ENCODE measurements around the gene HLA-E.
"Not testable (repeated sequence)": the region's sequence is repeated elsewhere in the genome, so short reads cannot be mapped to it uniquely, and the experiment has no call there.

The HLA-E gene

DNA sequence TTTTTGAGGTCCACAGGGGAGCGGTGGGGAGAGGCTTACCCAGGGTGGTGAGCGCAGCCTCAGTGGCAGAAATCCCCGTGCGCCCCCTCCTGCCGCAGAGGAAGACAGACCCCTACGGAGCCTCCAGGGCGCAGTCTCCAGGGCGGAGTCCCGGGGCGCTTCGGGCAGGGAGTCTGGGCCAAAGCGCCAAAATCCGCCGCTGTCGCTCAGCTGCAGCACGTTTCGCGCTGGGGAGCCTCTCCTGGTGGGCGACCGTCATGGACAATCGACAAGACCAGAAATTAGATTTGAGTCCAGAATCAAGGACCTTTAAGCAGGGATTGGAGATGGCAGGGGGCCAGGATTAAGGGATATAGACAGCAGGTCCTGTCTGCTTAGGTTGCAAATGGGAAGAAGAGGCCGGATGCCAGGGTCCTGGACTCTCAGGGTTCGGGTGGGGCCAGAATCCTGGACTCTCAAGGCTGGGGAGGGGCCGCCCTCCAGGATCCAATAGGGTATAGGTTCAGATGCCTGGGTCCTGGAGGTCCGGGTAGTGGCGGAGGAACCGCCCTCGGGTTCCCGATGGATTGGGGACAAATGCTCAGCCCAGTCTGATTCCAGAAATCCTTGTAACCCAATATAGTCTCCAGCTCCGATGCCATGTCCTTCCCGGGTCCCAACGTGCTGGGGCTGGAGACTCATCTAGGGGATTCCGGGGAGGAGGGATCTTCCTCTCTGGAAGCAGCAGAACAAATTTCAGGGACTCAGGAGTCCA is 7.9 kb upstream of the HLA-E start:
- no peak for DNase-seq

- DNase-seq = peak; percentile 85
These were observed 7.2 kb upstream of the HLA-E start for GRCh38 chr6:30481965-30482644.

- peak; percentile 74 for DNase-seq
These were observed 5.5 kb upstream of the HLA-E start for GRCh38 chr6:30483677-30484279.

GRCh38 chr6:30485236-30485635 is 4.1 kb upstream of the HLA-E start:
- no peak for DNase-seq

GRCh38 chr6:30487926-30488325 is 1.4 kb upstream of the HLA-E start:
- DNase-seq = no peak

DNA sequence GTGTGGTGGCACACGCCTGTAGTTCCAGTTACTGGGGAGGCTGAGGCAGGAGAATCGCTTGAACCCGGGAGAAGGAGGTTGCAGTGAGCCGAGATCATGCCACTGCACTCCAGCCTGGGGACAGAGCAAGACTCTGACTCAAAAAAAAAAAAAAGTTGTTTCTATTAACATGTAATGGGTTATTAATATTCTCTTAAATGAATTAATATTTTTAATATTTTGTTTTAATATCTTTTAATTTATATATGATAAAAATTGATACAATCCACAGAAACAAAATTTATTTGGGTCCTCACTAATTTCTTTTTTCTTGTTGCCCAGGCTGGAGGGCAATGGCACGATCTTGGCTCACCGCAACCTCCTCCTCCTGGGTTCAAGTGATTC is 620 bp upstream of the HLA-E start:
- not testable (repeated sequence) for DNase-seq

DNA sequence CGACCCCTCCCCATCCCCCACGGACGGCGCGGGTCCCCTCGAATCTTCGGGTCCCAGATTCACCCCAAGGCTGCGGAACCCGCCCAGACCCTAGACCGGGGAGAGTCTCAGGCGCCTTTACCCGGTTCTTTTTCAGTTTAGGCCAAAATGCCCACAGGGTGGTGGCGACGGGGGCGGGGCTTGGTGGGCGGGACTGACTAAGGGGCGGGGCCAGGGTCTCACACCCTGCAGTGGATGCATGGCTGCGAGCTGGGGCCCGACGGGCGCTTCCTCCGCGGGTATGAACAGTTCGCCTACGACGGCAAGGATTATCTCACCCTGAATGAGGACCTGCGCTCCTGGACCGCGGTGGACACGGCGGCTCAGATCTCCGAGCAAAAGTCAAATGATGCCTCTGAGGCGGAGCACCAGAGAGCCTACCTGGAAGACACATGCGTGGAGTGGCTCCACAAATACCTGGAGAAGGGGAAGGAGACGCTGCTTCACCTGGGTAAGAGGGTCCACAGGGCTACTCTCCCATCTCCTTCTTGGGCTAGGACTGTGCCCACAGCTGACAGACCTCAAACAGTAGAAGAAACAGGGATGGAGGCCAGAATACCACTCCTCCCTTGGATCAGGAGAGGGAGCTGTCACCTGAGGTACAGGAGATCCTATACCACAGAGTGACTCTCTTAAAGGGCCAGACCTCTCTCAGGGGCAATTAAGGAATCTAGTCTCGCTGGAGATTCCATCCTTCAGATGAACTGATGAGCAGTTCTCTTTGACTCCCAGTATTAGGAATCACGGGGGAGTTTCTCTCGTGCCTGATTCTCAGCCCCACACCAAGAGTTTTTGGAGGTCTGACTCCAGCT is 942 bp downstream of the HLA-E start:
- peak; percentile 86 for DNase-seq

- DNase-seq = peak; percentile 24
These were observed 2.1 kb downstream of the HLA-E start for GRCh38 chr6:30491291-30491953.

- DNase-seq = peak; percentile 37
These were observed 3.0 kb downstream of the HLA-E start for GRCh38 chr6:30491991-30492952.

DNA sequence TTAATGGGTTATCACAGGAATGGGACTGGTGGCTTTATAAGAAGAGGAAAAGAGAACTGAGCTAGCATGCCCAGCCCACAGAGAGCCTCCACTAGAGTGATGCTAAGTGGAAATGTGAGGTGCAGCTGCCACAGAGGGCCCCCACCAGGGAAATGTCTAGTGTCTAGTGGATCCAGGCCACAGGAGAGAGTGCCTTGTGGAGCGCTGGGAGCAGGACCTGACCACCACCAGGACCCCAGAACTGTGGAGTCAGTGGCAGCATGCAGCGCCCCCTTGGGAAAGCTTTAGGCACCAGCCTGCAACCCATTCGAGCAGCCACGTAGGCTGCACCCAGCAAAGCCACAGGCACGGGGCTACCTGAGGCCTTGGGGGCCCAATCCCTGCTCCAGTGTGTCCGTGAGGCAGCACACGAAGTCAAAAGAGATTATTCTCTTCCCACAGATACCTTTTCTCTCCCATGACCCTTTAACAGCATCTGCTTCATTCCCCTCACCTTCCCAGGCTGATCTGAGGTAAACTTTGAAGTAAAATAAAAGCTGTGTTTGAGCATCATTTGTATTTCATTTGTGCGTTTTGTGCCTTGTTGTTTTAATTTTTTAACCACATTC is 4.4 kb downstream of the HLA-E start:
- peak; percentile 57 for DNase-seq

- peak; percentile 52 for DNase-seq
These were observed 5.1 kb downstream of the HLA-E start for GRCh38 chr6:30494291-30494861.

GRCh38 chr6:30495060-30495459 is 5.8 kb downstream of the HLA-E start:
- peak; percentile 34 for DNase-seq

GRCh38 chr6:30495993-30496392 is 6.7 kb downstream of the HLA-E start:
- DNase-seq = peak; percentile 23

- not testable (repeated sequence) for DNase-seq
These were observed 7.9 kb downstream of the HLA-E start for GRCh38 chr6:30497261-30497599.

GRCh38 chr6:30497714-30498113 is 8.4 kb downstream of the HLA-E start:
- no peak for DNase-seq

DNA sequence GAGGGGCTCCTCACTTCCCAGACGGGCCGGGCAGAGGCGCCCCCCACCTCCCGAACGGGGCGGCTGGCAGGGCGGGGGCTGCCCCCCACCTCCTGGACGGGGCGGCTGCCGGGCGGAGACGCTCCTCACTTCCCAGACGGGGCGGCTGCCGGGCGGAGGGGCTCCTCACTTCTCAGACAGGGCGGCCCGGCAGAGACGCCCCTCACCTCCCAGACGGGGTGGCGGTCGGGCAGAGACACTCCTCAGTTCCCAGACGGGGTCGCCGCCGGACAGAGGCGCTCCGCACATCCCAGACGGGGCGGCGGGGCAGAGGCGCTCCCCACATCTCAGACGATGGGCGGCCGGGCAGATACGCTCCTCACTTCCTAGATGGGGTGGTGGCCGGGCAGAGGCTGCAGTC is 9.4 kb downstream of the HLA-E start:
- not testable (repeated sequence) for DNase-seq

GRCh38 chr6:30500421-30501355 is 11.4 kb downstream of the HLA-E start:
- DNase-seq = no peak

GRCh38 chr6:30507849-30508827 is 18.8 kb downstream of the HLA-E start:
- DNase-seq = no peak
